Suppressor macrophage treated with lipopolysaccharide for 1 hour (primary cell): ENCODE data around the gene ABCA12.
"Not testable (repeated sequence)": the region's sequence is repeated elsewhere in the genome, so short reads cannot be mapped to it uniquely, and the experiment has no call there.

Experiments used
- DNase-seq, 3 donors: peaks; one replicate each; pipeline ENCODE4 v3.0.0-alpha.2; 2020 to 2022

Gene ABCA12

GRCh38 chr2:215138479-215138878, at the start of gene ABCA12:
Gene ABCA12, minus strand, starts transcription at chr2:215138626. Its CDS starts 418 bp downstream, at chr2:215138208.
- DNase-seq = no peak

GRCh38 chr2:215188078-215188477, 49.7 kb upstream of the ABCA12 start:
- no peak for DNase-seq

GRCh38 chr2:215186021-215186420, 47.6 kb upstream of the ABCA12 start:
- no peak for DNase-seq

GRCh38 chr2:215178121-215178520, 39.7 kb upstream of the ABCA12 start:
- DNase-seq = no peak

- DNase-seq = no peak
These were observed 33.4 kb upstream of the ABCA12 start for GRCh38 chr2:215171796-215172195.

- peak; percentile 3 to 38 (median 10) for DNase-seq
These were observed 32.7 kb upstream of the ABCA12 start for GRCh38 chr2:215171151-215171550.

GRCh38 chr2:215166505-215166904, 28.1 kb upstream of the ABCA12 start:
- not testable (repeated sequence) for DNase-seq

- DNase-seq = not testable (repeated sequence)
These were observed 24.9 kb upstream of the ABCA12 start for GRCh38 chr2:215163319-215163718.

- DNase-seq = no peak
These were observed 22.9 kb upstream of the ABCA12 start for GRCh38 chr2:215161301-215161829.

GRCh38 chr2:215160081-215160480, 21.7 kb upstream of the ABCA12 start:
- no peak for DNase-seq

- DNase-seq = no peak
These were observed 18.0 kb upstream of the ABCA12 start for GRCh38 chr2:215156453-215156852.

GRCh38 chr2:215149894-215150293, 11.5 kb upstream of the ABCA12 start:
- no peak for DNase-seq

- no peak for DNase-seq
These were observed 11.1 kb upstream of the ABCA12 start for GRCh38 chr2:215149486-215149885.

GRCh38 chr2:215149060-215149459, 10.6 kb upstream of the ABCA12 start:
- no peak for DNase-seq

- no peak for DNase-seq
These were observed 7.2 kb upstream of the ABCA12 start for GRCh38 chr2:215145611-215146010.

- DNase-seq = no peak
These were observed 5.9 kb upstream of the ABCA12 start for GRCh38 chr2:215144106-215144875.

- no peak for DNase-seq
These were observed 5.0 kb upstream of the ABCA12 start for GRCh38 chr2:215143458-215143857.

GRCh38 chr2:215141706-215142105, 3.3 kb upstream of the ABCA12 start:
- no peak for DNase-seq

GRCh38 chr2:215140166-215140707, 1.8 kb upstream of the ABCA12 start:
- DNase-seq = peak; percentile 3 to 20 (median 4)

GRCh38 chr2:215137741-215138340, 585 bp downstream of the ABCA12 start:
- no peak for DNase-seq

GRCh38 chr2:215137329-215137686, 1.1 kb downstream of the ABCA12 start:
- DNase-seq = no peak

- no peak for DNase-seq
These were observed 1.6 kb downstream of the ABCA12 start for GRCh38 chr2:215136669-215137328.

GRCh38 chr2:215120401-215120800, 18.0 kb downstream of the ABCA12 start:
- DNase-seq = no peak

GRCh38 chr2:215119847-215120246, 18.6 kb downstream of the ABCA12 start:
- no peak for DNase-seq
